Body of pancreas (tissue), 4 donors: ENCODE results near the gene OR6C65. TPM values are rescaled to one million over a fixed set of nuclear protein-coding genes. Genes with fewer than 3 reads are reported as not detected.
A peak's percentile ranks its signal among the peaks of the same experiment; 100 is the strongest.
"Not testable (repeated sequence)": the region's sequence is repeated elsewhere in the genome, so short reads cannot be mapped to it uniquely, and the experiment has no call there.

Experiments
- ATAC-seq: fragments of 150-250 bp; one replicate; pipeline ENCODE4 v1.9.1; 2016
- DNase-seq, 4 donors: peaks; one replicate each; pipeline ENCODE4 v3.0.0-alpha.2; 2019
- H3K27ac ChIP-seq, 4 donors: fragments of 200-600 bp; sonication (generic); 1 replicate in 3 of 4; 2 replicates in 1 of 4; pipeline versions ENCODE4 v1.5.1 to v1.6.1; 2016 to 2019; ENCODE audit warnings: mild to moderate bottlenecking in 1 of 4, mixed read lengths in 1 of 4, moderate library complexity in 1 of 4
- H3K27me3 ChIP-seq, 2 donors: fragments of 200-600 bp; sonication (generic); one replicate each; pipeline ENCODE4 v1.6.0; 2016; ENCODE audit warnings: mild to moderate bottlenecking in 1 of 2
- H3K36me3 ChIP-seq, 2 donors: fragments of 200-600 bp; sonication (generic); replicated peaks in 1 of 2; 2 replicates each; pipeline ENCODE4 v1.5.1; 2016; ENCODE audit warnings: low read depth in 2 of 2; ENCODE audit not compliant: insufficient read depth in 1 of 2
- H3K4me1 ChIP-seq: fragments of 200-600 bp; sonication (generic); one replicate; pipeline ENCODE4 v1.6.0; 2016
- H3K4me3 ChIP-seq, 2 donors: fragments of 200-600 bp; sonication (generic); 1 replicate in 1 of 2; 2 replicates in 1 of 2; pipeline ENCODE4 v1.5.1; 2016 to 2019
- H3K9me3 ChIP-seq, 3 donors: fragments of 200-600 bp; sonication (generic); 1 replicate in 2 of 3; 2 replicates in 1 of 3; pipeline ENCODE4 v1.5.1; 2016
- POLR2A ChIP-seq, 3 donors: fragments of 450-650 bp; IDR thresholded peaks; one replicate each; pipeline ENCODE4 v1.6.1; 2016; ENCODE audit warnings: antibody characterized with exemption in 3 of 3, mild to moderate bottlenecking in 2 of 3
- WGBS, 2 donors: methylation state at CpG; one replicate each; pipeline ENCODE4 v1.1.5; 2017; 5-methylcytosine and 5-hydroxymethylcytosine counted together
- intact Hi-C: fragments of 100-400 bp; cut with DNase I; formaldehyde crosslinking; loops from one replicate; pipeline ENCODE4 v1.15.1; 2023
- total RNA-seq, 2 donors: library from RNA; depleted of rRNA; stranded (reverse); fragments of >200 nt; gene quantifications; one replicate each; pipeline ENCODE4 v1.1.0, GENCODE V29; 2016
- TF ChIP-seq, protein P1 (sequence below), 7 experiments: fragments of 450-650 bp in 4 of 7; fragments of 200-600 bp in 3 of 7; sonication (generic) in 3 of 7; IDR thresholded peaks; one replicate each; pipeline ENCODE4 v1.5.1; 2016 to 2019; ENCODE audit warnings: antibody characterized with exemption in 7 of 7

Gene OR6C65
- total RNA-seq, 2 donors from 2014 or later: not detected

GRCh38 chr12:55414889-55415288 lies 14.6 kb downstream of the OR6C65 start:
- peak; percentile 72 for ATAC-seq
- intact Hi-C loops, H3K27me3 ChIP-seq, H3K9me3 ChIP-seq, H3K36me3 ChIP-seq, DNase-seq, H3K4me3 ChIP-seq, H3K4me1 ChIP-seq, H3K27ac ChIP-seq: not testable (repeated sequence)
- 21 to 44% methylated on average over 6 to 7 of the region's 34 CpGs for WGBS, 2 donors

- H3K27ac ChIP-seq: no peak overlapping the region
- 93 to 97% methylated on average over 1 of the region's 1 CpG for WGBS, 2 donors
- H3K9me3 ChIP-seq: no peaks in the 10 kb centered on the region
- no peaks in the 10 kb centered on the region for H3K36me3 ChIP-seq
- H3K4me1 ChIP-seq: no peaks in the 10 kb centered on the region
- no peaks in the 10 kb centered on the region for H3K27me3 ChIP-seq
- ATAC-seq (no peak), DNase-seq (no peak)
- TF ChIP-seq, protein P1, sequence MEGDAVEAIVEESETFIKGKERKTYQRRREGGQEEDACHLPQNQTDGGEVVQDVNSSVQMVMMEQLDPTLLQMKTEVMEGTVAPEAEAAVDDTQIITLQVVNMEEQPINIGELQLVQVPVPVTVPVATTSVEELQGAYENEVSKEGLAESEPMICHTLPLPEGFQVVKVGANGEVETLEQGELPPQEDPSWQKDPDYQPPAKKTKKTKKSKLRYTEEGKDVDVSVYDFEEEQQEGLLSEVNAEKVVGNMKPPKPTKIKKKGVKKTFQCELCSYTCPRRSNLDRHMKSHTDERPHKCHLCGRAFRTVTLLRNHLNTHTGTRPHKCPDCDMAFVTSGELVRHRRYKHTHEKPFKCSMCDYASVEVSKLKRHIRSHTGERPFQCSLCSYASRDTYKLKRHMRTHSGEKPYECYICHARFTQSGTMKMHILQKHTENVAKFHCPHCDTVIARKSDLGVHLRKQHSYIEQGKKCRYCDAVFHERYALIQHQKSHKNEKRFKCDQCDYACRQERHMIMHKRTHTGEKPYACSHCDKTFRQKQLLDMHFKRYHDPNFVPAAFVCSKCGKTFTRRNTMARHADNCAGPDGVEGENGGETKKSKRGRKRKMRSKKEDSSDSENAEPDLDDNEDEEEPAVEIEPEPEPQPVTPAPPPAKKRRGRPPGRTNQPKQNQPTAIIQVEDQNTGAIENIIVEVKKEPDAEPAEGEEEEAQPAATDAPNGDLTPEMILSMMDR (IDR thresholded peaks at IDR 0.05): no peak
- TF ChIP-seq POLR2A (IDR thresholded peaks at IDR 0.05): no peak
- intact Hi-C loops: no loop called here
- H3K4me3 ChIP-seq: no peak overlapping the region
These were observed 16.6 kb downstream of the OR6C65 start for GRCh38 chr12:55416961-55417360.

DNA sequence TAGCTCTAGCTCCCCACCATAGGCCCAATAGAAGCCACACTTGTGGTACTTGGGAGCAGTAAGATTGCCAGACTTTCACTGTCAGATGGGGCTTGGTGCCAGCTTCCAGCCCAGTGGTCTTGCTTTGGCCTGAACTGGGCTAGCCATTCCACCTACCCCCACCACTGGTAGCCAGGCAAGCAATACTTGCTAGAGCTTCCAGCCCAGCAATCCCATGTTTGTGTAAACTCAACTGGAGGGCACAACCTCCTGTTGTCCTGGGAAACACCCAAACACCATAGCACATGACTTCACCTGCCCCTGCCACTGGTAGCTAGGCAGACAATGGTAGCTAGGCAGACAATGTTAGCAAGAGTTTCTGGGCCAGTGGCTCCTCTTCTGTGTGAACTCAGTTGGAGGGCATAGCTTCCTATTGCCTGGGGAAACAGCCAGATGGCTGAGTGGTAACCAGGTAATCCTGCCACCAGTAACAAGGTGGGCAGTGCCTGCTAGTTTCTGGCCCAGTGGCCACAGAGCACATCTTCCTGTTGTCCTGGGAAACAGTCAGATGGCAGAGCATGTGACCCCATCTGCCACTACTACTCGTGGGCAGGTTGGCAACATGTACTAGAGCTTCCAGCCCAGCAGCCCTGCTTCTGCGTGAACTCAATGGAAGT lies 20.1 kb downstream of the OR6C65 start:
- DNase-seq (peak in 2 of 4 donors; percentile 11 to 19), ATAC-seq (peak; percentile 9)
- Histone ChIP-seq H3K4me3 (no peak overlapping the region), H3K36me3 (no peaks in the 10 kb centered on the region), H3K4me1 (no peaks in the 10 kb centered on the region), H3K27ac (no peak overlapping the region), H3K9me3 (no peaks in the 10 kb centered on the region), H3K27me3 (no peaks in the 10 kb centered on the region)
- WGBS, 2 donors: 54% methylated on average over 2 of the region's 2 CpGs
- intact Hi-C loops: no loop called here
- TF ChIP-seq POLR2A (IDR thresholded peaks at IDR 0.05): no peak

GRCh38 chr12:55425954-55426353 lies 25.6 kb downstream of the OR6C65 start, which contains the start of gene OR6C76:
OR6C76 (plus strand) TSS chr12:55426254; CDS start chr12:55426254, 0 bp downstream.
- WGBS, 2 donors: 53 to 61% methylated on average over 4 of the region's 4 CpGs

GRCh38 chr12:55428331-55429243 lies 28.3 kb downstream of the OR6C65 start:
- no peak for ATAC-seq
- intact Hi-C loops: no loop called here

More at GRCh38 chr12:55425954-55426353, 25.6 kb downstream of the OR6C65 start, which contains the start of gene OR6C76:
- Histone ChIP-seq H3K4me1 (no peaks in the 10 kb centered on the region), H3K27ac (no peak within 1 kb of the TSS), H3K36me3 (no peaks in the 10 kb centered on the region), H3K9me3 (no peaks in the 10 kb centered on the region), H3K27me3 (no peaks in the 10 kb centered on the region), H3K4me3 (no peak within 1 kb of the TSS)
- no peak for TF ChIP-seq POLR2A (IDR thresholded peaks at IDR 0.05)
- TF ChIP-seq, protein P1 (IDR thresholded peaks at IDR 0.05): no peak
- ATAC-seq: no peak
- DNase-seq: no peak
- intact Hi-C loops: no loop called here

GRCh38 chr12:55441233-55441632 lies 40.9 kb downstream of the OR6C65 start:
- H3K4me1 ChIP-seq, H3K9me3 ChIP-seq, intact Hi-C loops, H3K27me3 ChIP-seq, H3K36me3 ChIP-seq, H3K4me3 ChIP-seq, DNase-seq, H3K27ac ChIP-seq, ATAC-seq: not testable (repeated sequence)
- 77 to 81% methylated on average over 5 of the region's 5 CpGs for whole genome bisulfite sequencing, 2 donors

More at GRCh38 chr12:55428331-55429243, 28.3 kb downstream of the OR6C65 start:
- no peaks in the 10 kb centered on the region for H3K4me1 ChIP-seq
- no peak for TF ChIP-seq POLR2A (IDR thresholded peaks at IDR 0.05)
- TF ChIP-seq, protein P1 (IDR thresholded peaks at IDR 0.05): no peak
- H3K27ac ChIP-seq: no peak overlapping the region
- no peak for DNase-seq
- no peaks in the 10 kb centered on the region for H3K27me3 ChIP-seq
- no peaks in the 10 kb centered on the region for H3K36me3 ChIP-seq
- H3K9me3 ChIP-seq: no peaks in the 10 kb centered on the region
- WGBS, 2 donors: 20 to 34% methylated on average over 1 of the region's 1 CpG
- no peak overlapping the region for H3K4me3 ChIP-seq
